NCI-H82 treated with DMSO at 0.1 percent for 48 hours (cell line): ENCODE results near the gene MARK1.

Experiments used
- DNase-seq: peaks from one replicate; lab custom pipeline; 2025; ENCODE audit not compliant: unreplicated experiment; lab: John Stamatoyannopoulos, UW

The MARK1 gene

GRCh38 chr1:220527908-220528678 is at the start of gene MARK1:
TSS of gene MARK1 (plus strand) at chr1:220528136. CDS start at chr1:220528823, 687 bp downstream.
- peak; percentile 60 for DNase-seq

GRCh38 chr1:220483700-220484099 is 44.2 kb upstream of the MARK1 start:
- DNase-seq, result no peak

- no peak for DNase-seq
These were observed 43.8 kb upstream of the MARK1 start for GRCh38 chr1:220484135-220484534.

- no peak for DNase-seq
These were observed 42.8 kb upstream of the MARK1 start for GRCh38 chr1:220485131-220485530.

- DNase-seq, result no peak
These were observed 42.1 kb upstream of the MARK1 start for GRCh38 chr1:220485791-220486190.

- DNase-seq, result no peak
These were observed 40.6 kb upstream of the MARK1 start for GRCh38 chr1:220487297-220487820.

- peak; percentile 85 for DNase-seq
These were observed 36.0 kb upstream of the MARK1 start for GRCh38 chr1:220491891-220492290.

GRCh38 chr1:220497220-220497947 is 30.6 kb upstream of the MARK1 start:
- DNase-seq, result no peak

- no peak for DNase-seq
These were observed 29.7 kb upstream of the MARK1 start for GRCh38 chr1:220498188-220498587.

- DNase-seq, result no peak
These were observed 27.6 kb upstream of the MARK1 start for GRCh38 chr1:220500372-220500771.

- no peak for DNase-seq
These were observed 23.6 kb upstream of the MARK1 start for GRCh38 chr1:220504329-220504728.

GRCh38 chr1:220507085-220507484 is 20.9 kb upstream of the MARK1 start:
- DNase-seq, result no peak

- DNase-seq, result no peak
These were observed 16.8 kb upstream of the MARK1 start for GRCh38 chr1:220511179-220511578.

GRCh38 chr1:220511785-220512184 is 16.2 kb upstream of the MARK1 start:
- DNase-seq, result no peak

- DNase-seq, result no peak
These were observed 14.1 kb upstream of the MARK1 start for GRCh38 chr1:220513834-220514233.

- DNase-seq, result no peak
These were observed 13.7 kb upstream of the MARK1 start for GRCh38 chr1:220514256-220514655.

- no peak for DNase-seq
These were observed 11.8 kb upstream of the MARK1 start for GRCh38 chr1:220516014-220516721.

- no peak for DNase-seq
These were observed 11.3 kb upstream of the MARK1 start for GRCh38 chr1:220516722-220517042.

GRCh38 chr1:220521778-220522177 is 6.2 kb upstream of the MARK1 start:
- DNase-seq, result no peak

GRCh38 chr1:220526294-220526693 is 1.6 kb upstream of the MARK1 start:
- no peak for DNase-seq

GRCh38 chr1:220527279-220527907 is 543 bp upstream of the MARK1 start:
- no peak for DNase-seq
